NCI-H1417 (cell line): ENCODE measurements around the gene HNMT.
"Not testable (repeated sequence)": the region's sequence is repeated elsewhere in the genome, so short reads cannot be mapped to it uniquely, and the experiment has no call there.

Experiments
- DNase-seq, 3 experiments: peaks; one replicate each; lab custom pipeline; 2025; lab: John Stamatoyannopoulos, UW

Gene HNMT

DNA sequence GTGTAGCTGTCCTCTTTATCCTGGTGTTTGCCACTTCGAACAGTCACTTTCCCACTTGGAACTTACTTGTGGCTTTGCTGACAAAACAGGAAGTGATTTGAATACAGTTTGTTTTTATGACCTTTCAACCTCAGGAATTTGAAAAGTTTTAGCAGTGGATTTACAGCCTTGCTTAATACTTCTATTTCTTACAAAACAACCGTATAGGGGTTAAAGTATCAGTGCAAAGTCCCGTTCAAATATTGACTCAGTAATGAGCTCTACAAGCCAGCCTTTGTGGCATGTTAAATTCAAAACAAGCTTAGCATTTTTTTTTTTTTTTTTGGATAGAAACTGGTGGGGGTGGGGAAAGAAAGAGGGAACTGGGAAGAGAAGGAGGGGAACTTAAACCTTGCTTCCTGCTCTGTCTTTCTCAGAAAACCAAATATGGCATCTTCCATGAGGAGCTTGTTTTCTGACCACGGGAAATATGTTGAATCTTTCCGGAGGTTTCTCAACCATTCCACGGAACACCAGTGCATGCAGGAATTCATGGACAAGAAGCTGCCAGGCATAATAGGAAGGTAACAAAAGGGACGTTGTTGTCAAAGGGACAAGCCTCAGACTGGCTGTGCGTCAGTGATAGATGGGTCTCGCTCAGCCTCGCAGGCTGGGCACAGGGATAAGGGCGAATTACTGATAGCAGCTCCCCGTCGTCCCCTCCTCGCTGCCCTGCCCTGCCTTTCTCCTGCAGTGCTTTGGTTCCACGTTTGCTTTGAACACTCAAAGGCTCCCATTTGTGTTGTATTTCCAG, at the start of gene HNMT:
TSS of gene HNMT (plus strand) at position 408 of the 793 bp plus-strand sequence. CDS start at position 427, 19 bp downstream.
- no peak for DNase-seq

DNA sequence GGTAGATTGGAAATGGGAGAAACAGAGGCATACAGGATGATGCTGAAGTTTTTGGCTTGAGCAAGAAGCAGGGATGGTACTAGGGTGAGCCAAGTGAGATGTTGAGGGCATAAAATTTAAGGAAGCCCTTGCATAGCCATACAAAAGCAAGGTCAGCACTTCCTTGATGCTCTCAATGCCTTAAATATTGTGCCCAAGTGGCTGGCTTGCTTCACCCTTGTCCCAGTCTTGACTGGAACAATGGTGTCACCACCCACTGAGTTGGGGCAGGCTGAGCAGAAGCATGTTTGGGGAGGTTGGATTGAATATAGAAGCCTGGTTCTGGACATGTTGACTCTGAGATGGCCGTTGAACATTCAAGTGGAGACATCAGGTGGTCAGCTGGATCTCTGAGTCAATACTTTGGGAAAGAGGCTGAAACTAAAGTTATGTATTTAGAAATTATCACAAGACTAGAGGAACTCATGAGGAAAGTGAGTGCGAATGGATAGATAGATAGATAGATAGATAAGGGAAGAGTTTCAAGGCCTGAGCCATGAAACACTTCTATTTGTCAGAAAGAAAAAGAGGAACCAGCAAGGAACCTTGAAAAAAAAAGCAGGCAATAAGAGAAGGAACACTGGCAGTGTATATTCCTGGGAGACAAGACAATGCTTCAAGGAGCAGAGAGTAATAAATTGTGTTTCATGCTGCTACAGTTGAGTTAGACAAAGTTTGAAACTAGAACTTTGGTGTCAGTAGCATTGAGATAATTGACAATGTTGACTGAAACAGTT, 43.0 kb upstream of the HNMT start:
- DNase-seq, result no peak

DNA sequence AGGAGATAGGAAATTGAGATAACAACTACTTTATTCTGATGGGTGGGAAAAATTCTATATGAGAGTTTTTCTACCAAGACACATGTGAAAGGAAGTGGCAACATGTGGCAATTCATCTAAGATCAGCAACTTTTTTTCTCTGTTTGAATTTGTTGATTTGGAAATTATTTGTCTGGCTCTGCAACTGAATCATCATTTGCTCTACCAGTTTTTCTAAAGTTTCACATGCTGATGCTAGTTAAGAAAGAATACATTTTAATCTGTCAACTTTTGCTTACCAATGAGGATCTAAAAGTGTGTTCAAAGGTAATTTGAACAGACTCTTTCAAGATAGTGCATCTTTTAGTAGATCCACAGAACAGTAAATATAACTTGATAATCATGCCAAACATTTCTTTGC, 42.1 kb upstream of the HNMT start:
- not testable (repeated sequence) for DNase-seq

DNA sequence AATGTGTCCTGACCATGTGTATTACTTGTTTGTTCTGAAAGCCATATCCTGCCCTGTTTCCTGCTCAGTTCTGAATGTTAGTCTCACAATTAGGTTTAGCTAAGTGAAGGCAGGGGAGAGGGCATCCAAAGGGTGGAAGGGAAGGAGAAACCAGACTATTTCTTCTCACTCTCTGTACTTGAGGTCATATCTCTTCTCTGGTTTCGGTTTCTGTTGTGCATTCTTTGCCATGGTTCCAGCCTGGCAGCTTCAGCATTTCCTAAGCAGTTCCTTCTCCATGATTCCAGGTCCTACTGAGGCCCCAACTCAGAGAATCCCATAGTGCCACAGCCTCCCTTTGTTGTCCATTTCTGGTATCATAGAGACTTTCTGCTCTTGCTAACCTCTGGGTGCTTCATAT, 40.3 kb upstream of the HNMT start:
- DNase-seq, result no peak

DNA sequence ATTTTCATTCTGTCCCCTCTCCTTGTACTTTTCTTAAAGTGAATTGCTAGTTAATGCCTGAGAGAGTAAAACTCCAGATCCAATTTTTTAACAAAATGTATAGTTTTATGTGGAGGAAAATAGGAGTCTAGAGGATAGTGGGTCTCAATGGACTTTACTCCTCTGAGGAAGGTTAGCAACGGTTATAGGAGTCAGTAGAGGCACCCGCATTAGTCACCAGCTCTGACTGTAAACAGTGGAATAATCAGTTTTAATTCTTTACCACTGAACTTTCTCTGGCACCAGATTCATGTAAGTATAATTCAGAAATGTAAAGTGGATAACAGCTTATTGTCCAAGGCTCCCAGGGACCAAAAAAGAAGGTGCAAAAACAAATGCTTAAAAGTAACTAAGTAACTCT, 38.7 kb upstream of the HNMT start:
- no peak for DNase-seq

DNA sequence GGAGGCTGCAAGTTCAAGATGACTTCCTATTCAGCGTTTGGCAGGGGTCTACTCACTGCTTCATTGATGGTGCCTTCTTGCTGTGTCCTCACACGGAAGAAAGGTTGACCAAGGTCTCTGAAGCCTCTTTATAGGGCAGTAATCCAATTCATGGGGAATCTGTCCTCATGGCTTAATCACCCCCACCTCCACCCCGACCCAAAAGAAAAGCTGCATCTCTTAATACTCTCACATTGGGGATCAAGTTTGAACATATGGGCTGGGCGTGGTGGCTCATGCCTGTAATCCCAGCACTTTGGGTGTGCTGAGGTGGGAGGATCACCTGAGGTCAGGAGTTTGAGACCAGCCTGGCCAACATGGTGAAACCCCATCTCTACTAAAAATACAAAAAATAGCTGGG, 36.4 kb upstream of the HNMT start:
- DNase-seq, result no peak

DNA sequence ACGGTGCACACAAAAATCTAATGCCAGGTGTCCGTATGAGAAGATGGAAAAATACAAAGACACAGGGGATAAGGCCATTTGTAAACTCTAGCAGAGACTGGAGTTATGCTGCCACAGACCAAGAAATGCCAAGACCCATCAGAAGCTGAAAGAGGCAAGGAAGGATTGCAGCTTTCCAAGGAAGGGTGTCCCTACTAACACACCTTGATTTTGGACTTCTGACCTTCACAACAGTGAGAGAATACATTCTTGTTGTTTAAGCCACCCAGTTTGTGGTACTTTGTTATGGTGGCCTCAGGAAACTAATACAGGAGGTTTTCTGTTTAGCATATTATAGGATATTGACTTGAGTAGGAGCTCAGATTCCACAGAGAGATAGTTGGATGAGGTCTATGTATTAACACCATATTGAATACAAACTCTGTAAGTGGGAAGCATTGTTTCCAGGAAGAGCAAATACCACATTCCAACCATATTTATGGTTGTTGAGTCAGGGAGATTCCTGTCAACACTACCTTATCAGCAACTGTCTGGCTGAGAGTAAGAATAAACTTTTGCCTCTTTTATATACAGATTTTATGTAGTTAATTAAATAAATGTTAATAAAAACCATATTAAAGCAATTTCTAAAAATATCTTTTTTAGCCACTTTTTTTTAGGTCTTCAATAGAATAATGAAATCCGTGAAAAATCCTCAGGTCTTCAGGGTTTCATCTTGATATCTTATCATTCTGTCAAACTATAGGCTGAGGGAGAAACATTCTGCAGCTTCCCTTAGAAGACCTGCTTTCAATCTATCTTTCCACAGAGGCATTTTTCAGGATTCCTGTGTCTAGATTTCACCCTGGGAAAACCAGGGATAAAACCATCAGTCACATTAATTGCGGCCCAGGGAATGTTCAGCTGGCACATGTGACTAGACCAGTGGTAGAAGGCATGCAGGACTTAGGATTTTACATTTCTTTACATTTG, 35.4 kb upstream of the HNMT start:
- DNase-seq, result no peak

DNA sequence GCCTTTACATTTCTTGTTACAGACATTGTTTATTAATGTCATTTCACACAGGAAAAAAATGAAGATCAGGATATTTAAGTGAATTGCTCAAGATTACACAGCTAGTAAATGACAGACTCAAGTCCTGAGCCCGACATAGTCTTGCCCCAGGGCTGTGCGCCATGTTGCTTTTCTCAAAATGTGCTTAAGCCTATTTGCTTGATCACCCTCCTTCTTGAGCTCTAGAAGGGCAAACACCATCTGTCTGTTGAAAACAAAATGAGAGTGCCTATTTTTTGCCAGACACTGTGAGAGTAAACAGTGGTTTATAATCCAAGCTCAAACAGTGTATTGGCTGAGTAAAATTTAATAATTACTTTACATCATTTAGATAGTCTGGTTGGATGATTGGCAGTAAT, 34.8 kb upstream of the HNMT start:
- DNase-seq, result peak in 1 of 3 experiments; percentile 29

DNA sequence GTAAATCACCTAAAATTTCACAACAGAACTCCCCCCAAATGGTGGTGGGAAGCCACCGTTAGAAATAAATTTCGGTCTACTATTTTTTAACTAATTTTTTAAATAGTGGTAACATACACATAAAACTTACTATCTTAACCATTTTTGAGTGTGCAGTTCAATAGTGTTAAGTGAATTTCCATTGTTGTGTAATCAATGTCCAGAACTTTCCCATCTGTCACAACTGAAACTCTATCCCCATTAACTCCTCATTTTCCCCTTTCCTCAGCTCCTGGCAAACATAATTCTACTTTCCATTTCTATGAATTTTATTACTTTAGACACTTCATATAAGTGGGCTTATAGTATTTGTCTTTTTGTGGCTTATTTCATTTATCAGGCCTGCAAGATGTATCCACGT, 34.1 kb upstream of the HNMT start:
- DNase-seq, result no peak

DNA sequence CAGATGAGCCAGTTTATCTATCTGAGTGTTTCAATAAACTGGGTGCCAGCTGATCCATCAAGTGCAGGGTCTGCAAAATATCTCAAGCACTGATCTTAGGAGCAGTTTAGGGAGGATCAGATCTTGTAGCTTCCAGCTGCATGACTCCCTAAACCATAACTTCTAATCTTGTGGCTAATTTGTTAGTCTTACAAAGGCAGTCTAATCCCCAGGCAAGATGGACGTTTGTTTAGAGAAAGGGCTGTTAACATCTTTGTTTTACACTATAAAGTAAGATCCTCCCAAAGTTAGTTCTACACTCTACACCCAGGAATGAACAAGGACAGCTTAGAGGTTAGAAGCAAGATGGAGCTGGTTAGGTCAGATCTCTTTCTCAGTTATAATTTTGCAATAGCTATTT, 28.7 kb upstream of the HNMT start:
- no peak for DNase-seq

DNA sequence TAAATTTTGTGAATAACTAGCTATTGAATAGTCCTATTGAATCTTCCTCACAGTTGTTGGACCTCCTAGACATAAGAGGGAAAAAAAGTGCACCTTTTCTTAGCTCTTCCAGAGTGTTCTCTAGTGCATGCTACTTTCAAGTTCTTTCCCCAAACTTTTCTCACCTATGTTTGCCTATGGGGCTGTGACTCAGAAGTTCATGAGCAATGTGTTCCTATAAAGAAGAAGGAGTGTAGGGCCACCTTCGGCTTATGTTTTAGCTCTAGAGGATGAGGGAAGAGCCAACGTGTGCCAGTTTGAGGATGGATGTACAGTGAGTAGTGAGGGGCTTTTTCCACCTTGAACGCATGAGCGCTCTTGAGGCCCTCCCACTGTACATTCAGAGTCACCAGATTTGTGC, 27.0 kb upstream of the HNMT start:
- no peak for DNase-seq

DNA sequence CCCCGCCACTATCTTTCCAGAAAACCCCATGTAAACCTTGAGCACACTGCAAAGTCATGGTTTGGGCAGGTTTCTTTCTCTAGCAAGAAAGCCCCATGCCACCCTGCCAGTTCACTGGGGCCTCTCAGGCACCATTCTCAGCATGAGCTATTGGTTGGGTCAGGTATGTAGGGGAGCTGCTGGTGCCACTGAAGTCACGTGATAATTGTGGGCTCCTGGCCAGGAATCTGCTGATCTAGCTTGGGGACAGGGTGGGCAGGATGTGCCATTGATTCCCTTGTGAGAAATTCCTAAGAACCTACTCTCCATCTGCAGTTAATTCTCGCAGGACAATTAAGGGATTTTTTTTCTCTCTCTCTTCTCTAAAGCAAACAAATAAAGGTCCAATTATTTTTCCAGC, 26.5 kb upstream of the HNMT start:
- no peak for DNase-seq

DNA sequence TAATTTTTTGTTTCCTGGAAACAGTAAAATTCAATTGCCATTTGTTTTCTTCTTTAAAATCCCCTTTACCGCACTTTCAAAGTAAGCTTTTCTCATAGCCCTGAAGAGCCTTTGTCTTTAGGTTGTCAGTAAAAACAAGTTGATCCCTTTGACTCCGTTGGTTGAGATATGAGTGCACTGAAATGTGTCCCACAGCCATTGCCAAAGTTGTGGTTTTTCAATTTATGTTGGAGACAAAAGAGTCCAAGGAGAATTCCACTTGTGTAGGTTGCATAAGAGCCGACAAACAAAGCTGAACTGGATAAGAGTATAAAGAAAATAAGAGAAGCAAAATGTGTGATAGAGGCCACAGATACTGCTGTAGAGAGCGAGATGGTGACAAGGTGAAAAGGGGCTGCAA, 26.1 kb upstream of the HNMT start:
- DNase-seq, result peak in 1 of 3 experiments; percentile 2

DNA sequence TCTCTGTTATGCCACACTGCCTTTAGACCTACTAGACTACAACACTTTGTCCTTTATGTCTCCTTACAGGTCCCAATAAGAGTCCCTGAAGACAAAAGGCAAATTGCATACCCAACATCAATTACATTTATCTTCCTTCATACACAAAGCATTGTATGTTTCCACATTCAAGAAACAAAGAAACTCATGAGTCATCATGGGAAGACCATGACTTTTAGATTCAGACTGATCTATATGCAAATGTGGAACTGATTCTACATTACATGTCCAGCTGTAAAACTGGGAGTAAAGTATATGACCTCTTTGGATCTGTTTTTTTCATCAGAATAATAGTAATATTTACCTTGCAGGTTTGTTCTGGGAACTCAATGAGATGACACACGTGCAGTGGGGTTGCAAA, 25.2 kb upstream of the HNMT start:
- DNase-seq, result no peak

DNA sequence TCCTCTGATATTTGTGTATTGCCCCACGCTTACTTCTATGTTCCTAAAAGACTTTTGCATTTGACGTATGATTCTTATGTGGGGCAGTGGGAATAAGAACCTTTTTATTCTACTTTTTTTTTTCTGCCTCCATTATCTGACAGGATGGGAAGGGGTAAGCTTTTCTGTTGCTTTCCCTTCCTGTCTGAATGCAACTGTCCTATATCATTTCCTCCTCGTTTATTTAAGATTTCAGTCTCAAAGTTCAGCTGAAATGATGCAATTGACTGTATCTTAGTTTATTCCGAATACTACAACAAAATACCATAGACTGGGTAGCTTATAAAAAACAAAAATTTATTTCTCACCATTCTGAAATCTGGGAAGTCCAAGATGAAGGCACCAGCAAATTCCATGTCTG, 24.1 kb upstream of the HNMT start:
- no peak for DNase-seq

DNA sequence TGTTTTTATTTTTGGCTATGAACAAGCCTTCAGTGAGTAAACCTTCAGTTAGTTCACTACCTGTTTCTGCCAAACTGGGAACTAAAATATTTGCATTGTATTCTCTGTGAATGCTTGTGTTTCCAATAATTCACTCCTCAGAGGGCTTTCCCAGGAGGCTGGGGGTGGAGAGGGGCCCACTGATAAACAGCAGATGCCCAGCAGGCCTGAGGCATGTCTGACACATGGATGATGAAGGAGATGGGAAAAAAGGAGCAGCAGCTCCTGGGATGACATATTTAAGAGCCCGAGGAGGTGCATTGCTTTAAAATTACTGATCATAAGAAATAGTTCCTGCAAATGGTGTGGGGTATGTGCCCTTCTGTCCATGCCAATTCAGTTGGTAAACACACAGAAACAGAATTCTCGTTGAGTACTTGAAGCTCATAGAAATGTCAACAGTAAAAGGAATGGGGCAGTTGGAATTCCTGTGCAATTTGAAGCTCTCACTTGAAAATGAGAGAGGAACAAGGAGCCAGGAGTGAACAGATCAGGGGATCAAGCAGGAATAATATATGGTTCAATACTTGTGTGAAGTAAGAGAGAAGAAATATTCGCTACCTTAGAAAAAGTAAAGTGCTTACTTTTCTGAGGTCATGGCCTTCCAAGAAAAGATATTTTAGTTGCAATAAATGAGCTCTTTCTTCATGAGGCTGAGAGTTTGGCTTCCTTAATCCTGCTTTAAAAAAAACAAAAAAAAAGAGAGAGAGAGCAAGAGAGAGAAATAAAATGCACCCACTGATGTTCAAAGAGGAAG, 22.0 kb upstream of the HNMT start:
- peak in 1 of 3 experiments; percentile 43 for DNase-seq

DNA sequence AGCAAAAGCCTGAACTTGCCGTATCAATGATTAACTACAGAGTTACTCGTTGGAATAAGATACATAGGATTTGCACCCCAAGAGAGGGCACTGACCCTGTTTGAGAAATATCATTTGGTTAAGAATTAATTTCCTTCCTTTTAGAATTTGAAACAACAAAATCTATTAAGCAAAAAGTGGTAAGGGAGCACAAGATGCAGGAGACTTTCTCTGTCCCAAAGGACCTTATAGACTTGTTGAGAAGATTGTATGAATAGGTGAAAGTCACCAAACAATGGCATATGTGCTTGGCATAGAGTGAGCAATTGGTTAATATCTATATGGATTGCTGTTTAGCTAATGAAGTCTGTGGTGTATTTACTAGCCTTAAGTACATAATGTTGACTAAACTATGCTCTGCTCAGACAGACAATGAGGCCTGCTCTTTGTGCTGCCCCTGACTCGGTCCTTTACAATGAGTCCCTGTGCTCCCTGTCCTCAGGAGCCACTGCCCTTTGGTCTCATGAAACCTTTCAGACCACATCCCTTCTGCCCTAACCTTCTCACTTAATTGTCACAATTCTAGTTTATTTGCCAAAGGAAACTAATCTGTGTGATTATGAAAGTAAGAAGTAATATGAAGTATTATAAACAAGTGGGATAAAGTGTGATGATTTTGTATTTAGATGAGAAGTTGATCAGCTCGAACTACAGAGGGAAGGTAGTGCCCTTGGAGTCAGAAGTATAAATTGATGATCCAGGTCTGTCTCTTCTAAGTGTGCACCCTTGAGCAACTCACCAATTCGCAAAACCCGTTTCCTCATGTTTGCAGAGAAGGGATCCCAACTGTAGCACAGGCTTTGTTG, 21.2 kb upstream of the HNMT start:
- DNase-seq, result peak in 1 of 3 experiments; percentile 26

DNA sequence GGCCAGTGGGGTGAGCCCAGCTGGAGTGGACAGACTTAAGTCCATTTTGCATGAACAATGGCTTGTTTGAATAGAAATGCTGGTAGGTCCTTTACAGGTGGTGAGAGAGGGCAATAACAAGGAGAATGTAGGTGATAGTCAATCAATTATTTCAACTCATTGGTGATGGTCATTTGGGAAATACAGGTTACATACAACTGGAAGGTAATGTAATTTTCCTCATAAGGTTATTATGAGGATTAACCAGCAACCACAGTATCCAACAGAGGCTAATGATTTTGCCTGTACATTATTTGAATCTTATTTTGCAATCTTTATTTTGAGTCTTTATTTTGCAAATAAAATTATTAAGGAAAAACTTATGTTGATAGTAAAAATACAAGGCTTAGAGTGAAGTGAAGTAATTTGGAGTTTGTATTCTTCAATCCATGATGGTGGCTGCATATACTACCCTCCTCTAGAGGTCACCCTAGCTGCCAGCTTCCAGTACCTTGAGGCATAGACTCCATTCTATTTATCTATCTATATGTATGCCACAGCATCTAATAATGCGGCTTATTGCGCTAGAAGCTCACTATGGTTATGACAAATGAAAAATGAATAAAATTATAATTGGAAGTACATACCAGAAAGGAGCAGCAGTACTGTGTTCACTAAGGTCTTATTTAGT, 20.5 kb upstream of the HNMT start:
- DNase-seq, result no peak

DNA sequence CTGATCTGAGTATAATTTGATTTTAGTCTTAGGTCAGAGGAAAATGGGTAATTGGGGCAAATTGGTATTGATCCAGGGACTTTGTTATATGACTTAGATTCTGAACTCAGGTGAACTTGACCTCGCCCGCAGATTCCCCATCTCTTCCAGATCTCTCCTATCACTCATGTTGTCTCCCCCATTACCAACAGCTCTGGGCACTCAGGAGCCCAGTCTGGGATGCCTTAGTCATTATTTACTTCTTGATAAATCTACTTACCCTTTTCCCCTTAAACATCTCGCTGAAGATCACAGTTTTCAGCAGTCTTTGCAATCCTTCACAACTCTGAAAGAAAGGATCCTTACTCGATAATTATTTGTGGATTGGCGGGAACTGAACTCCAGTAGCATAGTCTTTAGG, 19.6 kb upstream of the HNMT start:
- DNase-seq, result no peak

DNA sequence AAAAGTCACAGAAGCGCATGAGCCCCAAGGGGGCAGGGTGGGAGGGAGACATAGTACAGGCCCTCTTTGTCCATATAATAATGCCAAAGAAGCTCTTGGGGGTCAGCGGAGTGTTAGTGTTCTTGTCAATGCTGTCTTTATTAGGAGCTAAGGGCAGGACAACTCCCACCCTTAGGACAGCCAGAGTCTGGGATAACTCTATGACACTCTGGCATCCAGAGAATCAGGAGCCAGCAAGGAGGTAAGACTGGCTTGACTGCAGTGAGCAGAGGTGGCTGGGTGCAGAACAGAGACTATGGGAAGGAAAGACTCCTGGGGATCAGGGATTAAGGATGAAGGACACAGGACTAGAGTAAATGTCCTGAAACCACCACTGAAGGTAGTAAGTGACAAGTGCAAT, 19.0 kb upstream of the HNMT start:
- no peak for DNase-seq
